COLO668 (cell line): ENCODE data around the gene FRMD8.

Experiments
- DNase-seq: peaks from one replicate; lab custom pipeline; 2025; ENCODE audit not compliant: unreplicated experiment; lab: John Stamatoyannopoulos, UW

FRMD8 gene

DNA sequence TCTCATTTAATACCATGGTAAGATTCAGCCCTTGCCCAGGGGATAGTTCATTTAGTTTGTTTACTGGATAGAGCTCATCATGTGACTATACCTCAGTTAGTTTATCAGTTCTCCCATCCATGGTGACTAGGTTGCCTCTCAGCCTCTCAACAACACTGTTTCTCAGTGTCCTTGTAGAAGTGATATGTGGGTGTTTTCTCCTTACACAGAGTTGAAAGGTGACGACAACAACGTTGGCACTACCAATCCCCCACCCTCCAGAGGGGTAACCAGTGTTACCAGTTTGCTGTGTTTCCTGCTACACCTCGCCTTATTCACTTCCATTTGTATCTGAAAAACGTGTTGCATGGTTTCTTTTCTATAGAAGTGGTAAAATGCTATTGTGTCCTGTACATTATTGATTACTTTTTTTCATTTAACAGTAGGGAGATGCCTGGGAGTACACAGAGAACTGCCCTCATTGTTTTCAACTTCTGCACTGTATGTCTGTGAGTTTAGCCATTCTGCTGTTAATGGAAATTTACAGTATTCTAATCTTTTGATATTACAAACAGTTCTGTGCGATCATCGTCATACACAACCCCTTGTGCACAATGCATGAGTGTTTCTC lies 47.7 kb downstream of the FRMD8 start:
- no peak for DNase-seq

DNA sequence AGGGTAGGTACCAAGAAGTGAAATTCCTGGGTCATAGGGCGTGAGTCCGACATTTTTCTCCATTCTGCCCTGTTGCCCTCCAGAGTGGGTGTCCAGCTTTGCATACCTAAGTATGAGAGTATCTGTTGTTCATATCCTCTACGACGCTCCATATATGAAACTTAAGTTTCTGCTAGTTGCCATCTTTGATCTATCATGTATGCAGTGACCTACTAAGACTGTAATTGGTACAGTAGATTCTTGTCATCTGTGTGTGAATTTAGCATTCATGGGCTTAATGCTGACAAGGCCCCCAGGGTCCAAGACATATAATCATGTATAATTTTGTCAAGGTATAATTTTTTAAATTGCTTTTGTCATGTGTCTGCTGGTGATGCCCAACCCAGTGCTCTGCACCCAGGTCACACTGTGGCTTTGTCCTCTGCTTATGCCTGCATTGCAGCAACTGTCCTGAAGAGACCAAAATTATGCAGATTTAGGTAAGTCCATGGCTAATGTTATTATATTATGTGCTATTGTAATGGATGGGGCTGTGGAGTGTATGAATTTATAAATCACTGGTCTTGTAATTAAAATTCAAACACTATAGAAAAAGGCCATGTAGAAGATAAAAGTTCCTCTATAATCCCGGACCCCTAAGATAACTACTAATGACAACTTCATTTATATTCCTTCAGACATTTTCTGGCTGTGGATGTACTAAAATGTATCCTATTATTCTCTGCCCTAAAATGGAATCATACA lies 48.4 kb downstream of the FRMD8 start:
- DNase-seq = no peak

DNA sequence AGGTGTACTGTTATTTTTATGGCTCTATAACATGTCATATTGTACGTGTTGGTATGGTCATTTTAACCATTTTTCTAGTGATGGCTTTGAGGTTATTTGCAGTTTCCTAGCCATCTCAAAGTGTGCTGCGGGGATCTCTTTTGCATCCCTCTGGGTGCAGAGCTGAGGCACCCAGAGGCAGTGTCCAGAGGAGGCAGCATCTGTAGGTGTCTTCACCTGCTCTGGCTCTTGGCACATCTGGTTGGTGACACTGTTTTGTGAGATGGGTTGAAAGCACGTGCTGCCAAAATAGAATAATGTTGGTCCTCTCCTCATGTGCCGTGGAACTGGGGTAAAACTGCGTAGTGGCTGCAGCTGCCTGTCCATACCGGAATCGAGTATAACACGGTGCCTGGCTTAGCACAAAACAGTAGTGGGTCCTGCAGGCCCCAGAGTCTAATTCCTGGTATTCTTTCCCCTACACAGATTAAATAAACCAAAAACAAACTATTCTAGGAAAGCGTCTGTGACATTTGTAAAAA lies 49.0 kb downstream of the FRMD8 start:
- DNase-seq = no peak

GRCh38 chr11:65435981-65436411 lies 49.6 kb downstream of the FRMD8 start:
- DNase-seq = no peak

GRCh38 chr11:65436412-65437032 lies 50.1 kb downstream of the FRMD8 start:
- DNase-seq = no peak

GRCh38 chr11:65437436-65438227 lies 51.2 kb downstream of the FRMD8 start:
- no peak for DNase-seq

DNA sequence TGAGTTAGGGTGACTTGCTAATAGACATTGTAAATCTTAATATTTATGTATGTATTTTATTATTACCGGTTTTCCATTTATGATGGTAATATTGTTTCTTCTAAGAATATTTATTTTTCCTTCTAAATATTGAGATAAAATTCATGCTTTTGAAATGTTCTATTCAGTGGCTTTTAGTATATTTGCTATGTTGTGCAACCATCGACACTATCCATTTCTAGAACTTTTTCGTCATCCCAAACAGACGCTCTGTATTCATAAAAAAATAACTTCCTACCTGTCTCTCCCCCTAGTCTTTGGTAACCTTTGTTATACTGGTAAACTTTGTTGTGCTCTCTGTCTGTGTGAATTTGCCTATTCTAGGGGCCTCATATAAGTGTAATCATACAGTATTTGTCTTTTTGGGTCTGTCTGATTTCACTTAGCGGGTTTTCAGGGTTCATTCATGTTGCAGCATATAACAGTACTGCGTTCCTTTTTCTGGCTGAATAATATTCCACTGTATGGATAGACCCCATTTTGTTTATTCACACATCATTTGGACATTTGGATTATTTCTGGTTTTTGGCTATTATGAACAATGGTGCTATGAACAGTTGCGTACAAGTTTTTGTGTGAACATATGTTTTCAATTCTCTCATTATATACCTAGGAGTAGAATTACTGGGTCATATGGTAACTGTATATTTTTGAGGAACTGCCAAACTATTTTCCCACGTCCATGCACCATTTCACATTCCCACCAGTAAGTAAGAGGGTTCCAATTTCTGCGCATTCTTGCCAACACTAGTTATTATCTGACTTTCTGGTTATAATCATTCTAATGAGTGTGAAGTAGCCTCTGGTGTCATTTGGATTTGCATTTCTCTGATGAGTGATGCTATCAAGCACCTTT lies 52.1 kb downstream of the FRMD8 start:
- no peak for DNase-seq

DNA sequence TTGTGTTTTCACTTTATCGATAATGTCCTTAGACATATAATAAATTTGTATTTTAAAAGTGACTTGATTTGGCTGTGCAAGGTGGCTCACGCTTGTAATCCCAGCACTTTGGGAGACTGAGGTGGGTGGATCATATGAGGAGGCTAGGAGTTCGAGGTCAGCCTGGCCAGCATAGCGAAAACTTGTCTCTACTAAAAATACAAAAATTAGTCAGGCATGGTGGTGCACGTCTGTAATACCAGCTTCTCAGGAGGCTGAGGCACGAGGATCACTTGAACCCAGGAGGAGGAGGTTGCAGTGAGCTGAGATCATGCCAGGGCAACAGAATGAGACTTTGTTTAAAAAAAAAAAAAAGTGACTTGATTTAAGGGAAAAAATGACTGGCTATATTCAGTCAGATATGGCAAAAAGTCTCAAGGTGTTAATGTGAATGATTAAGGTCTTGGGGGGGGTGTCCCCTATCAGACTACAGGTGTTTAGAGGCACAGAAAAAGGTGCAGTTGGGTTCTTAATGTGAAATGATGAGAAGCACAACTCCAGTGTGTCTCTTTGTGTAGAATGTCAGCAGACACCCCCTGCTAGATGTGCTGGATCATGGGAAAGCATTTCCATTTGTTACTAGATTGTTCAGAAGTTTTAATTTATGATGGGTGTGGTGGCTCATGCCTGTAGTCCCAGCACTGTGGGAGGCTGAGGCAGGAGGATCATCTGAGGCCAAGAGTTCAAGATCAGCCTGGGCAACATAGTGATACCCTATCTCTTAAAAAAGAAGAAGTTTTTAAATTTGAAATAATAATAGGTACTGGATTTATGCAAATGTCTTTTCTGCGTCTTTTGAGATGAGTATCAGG lies 53.1 kb downstream of the FRMD8 start:
- no peak for DNase-seq

DNA sequence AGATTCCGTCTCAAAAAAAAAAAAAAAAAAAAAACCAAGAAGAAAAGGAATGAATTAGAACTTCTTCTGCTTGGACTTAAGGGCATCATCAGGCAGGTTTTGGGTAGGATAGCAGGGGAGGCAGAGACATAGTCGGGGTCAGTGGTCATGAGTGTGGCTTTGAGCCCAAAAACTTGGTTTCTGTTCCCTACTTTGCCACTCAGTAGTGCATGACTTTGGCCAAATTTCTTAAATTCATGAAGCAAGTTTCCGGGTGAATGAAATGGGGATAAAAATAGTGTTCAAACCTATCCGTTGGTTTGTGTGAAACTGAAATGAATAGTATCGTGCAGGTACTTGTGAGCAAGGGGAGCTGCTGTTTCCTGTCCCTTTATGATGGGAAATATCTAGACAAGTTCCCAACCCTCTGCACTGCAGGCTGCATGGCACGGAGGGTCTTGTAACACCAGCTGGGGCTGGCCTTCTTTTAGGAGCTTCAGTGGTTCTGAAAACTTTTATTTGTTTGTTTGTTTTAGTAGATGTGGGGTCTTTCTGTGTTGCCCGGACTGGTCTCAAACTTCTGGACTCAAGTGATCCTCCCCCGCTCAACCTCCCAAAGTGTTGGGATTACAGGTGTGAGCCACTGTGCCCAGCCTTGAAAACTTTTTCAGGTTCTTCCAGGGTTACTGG lies 54.5 kb downstream of the FRMD8 start:
- DNase-seq = no peak

GRCh38 chr11:65442842-65443331 lies 56.5 kb downstream of the FRMD8 start:
- DNase-seq = no peak

DNA sequence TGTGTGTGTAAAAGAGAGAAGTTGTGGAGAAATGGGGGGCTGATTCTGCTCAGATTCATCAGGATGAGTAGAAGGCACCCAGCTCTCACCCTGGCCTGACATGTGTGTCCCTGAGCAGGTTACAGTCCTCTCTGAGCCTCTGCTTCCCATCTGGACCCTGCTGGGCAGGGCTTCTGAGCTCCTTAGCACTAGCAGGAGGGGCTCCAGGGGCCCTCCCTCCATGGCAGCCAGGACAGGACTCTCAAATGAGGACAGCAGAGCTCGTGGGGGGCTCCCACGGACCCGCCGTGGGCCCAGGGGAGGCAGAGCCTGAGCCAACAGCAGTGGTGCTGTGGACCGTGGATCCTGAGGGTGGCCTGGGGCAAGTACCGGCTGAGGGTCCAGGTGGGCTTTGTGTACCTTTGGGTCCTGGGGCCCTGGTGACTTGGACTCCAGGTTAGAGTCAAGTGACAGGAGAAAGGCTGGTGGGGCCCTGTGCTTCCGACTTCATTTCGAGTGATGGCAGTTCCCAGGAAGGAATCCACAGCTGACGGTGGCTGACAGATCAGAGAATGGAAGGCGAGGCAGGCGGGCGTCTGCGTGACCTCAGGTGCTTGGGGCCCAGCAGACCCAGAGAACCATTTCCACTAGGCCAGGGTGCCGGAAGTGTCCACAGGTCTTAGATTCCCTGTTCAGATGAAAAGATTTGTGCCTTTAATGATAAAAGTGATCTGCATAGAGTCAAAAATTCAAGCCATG lies 58.0 kb downstream of the FRMD8 start:
- no peak for DNase-seq

- no peak for DNase-seq
Observed at GRCh38 chr11:65445101-65445603, 58.7 kb downstream of the FRMD8 start.

DNA sequence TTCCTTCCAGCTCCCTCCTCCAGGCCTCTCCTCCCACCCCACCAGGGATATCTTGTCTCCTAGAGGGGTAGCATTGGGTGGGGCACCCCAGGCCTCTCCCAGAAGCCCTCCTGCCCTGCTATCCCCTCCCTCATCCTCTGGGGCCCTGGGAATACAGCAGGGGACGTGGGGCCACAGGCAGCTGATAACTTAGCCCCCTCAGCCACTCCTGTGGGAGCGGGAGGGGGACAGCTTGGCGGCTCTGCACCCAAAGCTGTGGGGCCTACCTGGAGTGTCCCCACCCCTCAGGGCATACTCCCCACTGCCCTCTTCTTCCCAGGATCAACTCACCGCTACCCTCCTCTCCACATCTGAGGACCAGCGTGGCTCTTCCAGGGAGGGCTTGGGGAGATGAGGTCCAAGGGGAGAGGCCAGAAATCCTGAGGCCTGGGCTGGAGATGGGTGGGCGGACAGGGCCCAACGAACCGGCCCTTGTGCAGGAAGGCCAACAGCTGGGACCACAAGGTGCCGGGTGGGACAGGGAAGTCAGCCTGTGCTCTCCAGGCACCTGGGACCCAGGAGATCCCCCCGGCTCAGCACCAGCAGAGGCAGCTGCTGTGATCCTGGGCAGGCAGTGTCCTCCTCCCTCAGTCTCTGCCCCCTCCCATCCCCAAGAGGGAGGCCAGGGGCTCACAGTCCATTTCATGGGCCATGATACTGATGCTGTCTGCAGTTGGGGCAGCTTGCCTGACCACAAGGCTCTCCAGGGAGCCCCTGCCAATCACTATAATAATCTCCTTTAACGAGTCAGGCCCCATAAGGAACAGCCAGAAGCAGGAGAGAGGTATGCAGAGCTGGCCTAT lies 59.4 kb downstream of the FRMD8 start:
- no peak for DNase-seq

DNA sequence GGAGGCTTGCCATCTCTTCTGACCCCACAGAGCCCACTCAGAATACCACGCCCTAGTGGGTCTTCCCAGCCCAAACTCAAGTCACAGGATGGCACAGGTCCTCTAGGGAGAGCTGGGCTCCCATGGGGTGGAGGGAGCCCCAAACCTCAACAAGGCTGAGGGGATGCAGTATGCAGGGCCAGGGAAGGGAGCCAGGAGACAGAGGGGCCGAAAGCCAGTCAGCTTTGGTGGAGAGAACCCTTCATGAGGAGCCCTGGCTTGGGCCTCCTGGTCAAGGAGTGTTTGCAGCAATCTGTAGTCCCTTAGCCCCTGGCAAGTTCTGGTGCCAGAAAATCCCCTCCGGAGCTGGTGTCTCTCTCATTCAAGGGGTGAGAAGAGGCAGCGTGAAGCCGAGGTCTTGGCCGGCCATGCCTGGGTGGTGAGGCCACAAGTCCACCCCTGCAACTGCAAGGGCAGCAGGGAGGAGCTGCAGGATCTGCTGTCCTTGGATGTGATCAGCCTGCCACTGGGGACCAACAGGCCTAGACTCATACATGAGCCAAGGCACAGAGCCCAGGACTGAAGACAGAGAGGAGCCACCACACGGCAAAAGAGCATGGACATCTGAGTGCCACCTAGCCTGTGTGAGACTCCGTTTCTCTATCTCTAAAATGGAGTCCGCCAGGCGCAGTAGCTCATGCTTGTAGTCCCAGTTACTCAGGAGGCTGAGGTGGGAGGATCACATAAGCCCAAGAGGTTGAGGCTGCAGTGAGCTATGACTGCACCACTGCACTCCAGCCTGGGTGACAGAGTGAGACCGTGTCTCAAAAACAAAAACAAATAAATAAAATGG lies 60.2 kb downstream of the FRMD8 start:
- no peak for DNase-seq

DNA sequence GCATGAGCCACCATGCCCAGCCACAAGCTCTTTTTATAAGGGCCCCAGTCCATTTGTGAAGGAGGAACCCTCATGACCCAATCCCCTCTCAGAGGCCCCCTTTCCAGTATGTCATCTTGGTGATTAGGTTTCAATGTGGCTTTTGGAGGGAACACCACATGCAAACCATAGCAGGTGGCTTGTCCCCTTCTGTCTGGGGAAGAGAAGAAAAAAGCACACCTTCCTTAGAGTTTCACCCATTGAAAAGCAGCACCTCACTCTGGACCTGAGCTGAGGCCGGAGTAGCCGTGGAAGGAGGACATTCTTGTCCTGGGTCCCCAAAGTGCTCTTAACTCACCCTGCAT lies 61.6 kb downstream of the FRMD8 start:
- no peak for DNase-seq

DNA sequence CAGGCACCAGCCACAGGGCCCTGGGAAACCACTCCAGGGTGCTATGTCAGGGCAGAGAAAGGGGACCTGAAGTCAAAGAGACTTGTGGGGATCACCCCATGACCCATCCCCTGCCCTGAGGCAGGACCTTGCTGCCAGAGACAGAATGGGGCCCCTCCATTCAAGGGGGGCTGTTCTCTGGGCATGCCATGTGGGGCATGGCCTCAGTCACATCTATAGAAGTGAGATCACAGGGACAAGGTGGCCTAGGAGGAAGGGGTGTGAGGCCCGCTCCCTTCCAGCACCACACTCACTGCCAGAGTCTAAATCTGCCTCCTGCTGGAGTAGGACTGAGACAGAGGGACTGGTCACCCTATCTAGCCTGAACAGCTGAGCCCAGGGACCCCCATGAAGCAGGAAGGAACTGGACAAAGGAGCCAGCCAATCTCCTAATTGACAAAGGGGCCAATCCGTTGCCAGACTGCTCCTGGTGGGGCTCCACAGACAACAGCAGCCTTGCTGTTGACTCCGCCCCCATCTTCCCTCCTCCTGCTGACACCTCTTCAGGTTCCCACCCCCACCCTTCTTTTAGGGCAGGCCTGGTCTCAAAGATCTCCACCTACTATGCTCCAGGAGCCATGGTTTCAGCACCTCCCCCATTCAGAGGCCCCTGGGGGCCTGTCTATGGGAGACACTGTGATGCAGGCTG lies 62.1 kb downstream of the FRMD8 start:
- DNase-seq = no peak
